Fibroblast of skin of back (primary cell): Measurements from ENCODE around the gene SLC22A14.

Experiments used
- DNase-seq: peaks from one replicate; pipeline ENCODE4 v3.0.0-alpha.2; 2013

SLC22A14 gene

GRCh38 chr3:38347421-38348200, 65.5 kb downstream of the SLC22A14 start:
- no peak for DNase-seq

GRCh38 chr3:38348903-38349302, 66.8 kb downstream of the SLC22A14 start:
- DNase-seq, result peak; percentile 60

- DNase-seq, result peak; percentile 38
Measured at GRCh38 chr3:38349684-38350359, 67.7 kb downstream of the SLC22A14 start.

- DNase-seq, result peak; percentile 61
Measured at GRCh38 chr3:38353151-38353550, 71.1 kb downstream of the SLC22A14 start.

GRCh38 chr3:38354588-38355330, 72.7 kb downstream of the SLC22A14 start:
- peak; percentile 58 for DNase-seq

- DNase-seq, result no peak
Measured at GRCh38 chr3:38359038-38359437, 76.9 kb downstream of the SLC22A14 start.

GRCh38 chr3:38360345-38360744, 78.3 kb downstream of the SLC22A14 start:
- no peak for DNase-seq

- no peak for DNase-seq
Measured at GRCh38 chr3:38361496-38361895, 79.4 kb downstream of the SLC22A14 start.

- DNase-seq, result no peak
Measured at GRCh38 chr3:38362825-38363224, 80.7 kb downstream of the SLC22A14 start.

GRCh38 chr3:38364721-38365400, 82.8 kb downstream of the SLC22A14 start:
- no peak for DNase-seq

GRCh38 chr3:38365469-38366062, 83.5 kb downstream of the SLC22A14 start:
- DNase-seq, result no peak

- DNase-seq, result no peak
Measured at GRCh38 chr3:38366082-38366481, 84.0 kb downstream of the SLC22A14 start.

- no peak for DNase-seq
Measured at GRCh38 chr3:38367779-38368178, 85.7 kb downstream of the SLC22A14 start.
